Left renal pelvis (tissue), 4 donors: Measurements from ENCODE around the gene HENMT1. TPM values are rescaled to one million over a fixed set of nuclear protein-coding genes. Genes with fewer than 3 reads are reported as not detected.

Source experiments
- polyA plus RNA-seq, 4 donors: library from polyadenylated mRNA; unstranded; fragments of 120-200 nt; gene quantifications; one replicate each; pipeline ENCODE4 v1.2.1, GENCODE V29; 2013; ENCODE audit not compliant: insufficient read length in 4 of 4

The HENMT1 gene
- polyA plus RNA-seq, 4 donors, result 11.2 to 19.5 (median 14.2) TPM

Other genes with a start within 250 kb of the HENMT1 start
- gene NBPF6, start 210.8 kb downstream of the HENMT1 start, polyA plus RNA-seq, result not detected
- gene EEIG2, start 101.0 kb downstream of the HENMT1 start, polyA plus RNA-seq, result 10 to 100 TPM; 17.1 to 31.1 (median 22.4) TPM
- 10 to 100 TPM; 53.3 to 93.5 (median 72.4) TPM for gene PRPF38B, start 31.2 kb upstream of the HENMT1 start, polyA plus RNA-seq
- gene FNDC7, start 51.8 kb upstream of the HENMT1 start, polyA plus RNA-seq, result under 1 TPM in 1 of 4 donors, not detected in 3; 0.05 TPM
- 10 to 100 TPM; 40.1 to 83.0 (median 73.8) TPM for gene STXBP3, start 85.6 kb upstream of the HENMT1 start, polyA plus RNA-seq
- under 1 TPM in 1 of 4 donors, not detected in 3; 0.18 TPM for gene AKNAD1, start 196.0 kb upstream of the HENMT1 start, polyA plus RNA-seq
- gene GPSM2, start 215.9 kb upstream of the HENMT1 start, polyA plus RNA-seq, result 10 to 100 TPM; 16.3 to 20.2 (median 17.8) TPM